B cell (primary cell): ENCODE measurements around the gene ZNF618. TPM values are rescaled to one million over a fixed set of nuclear protein-coding genes. Genes with fewer than 3 reads are reported as not detected.

Experiments used
- ATAC-seq: fragments of 200-7000 bp; cut with Tn5 transposase; one replicate; pipeline ENCODE4 v1.10.0; 2021; ENCODE audit warnings: low read depth, mild to moderate bottlenecking, moderate number of reproducible peaks, moderate library complexity
- CTCF ChIA-PET: fragments of 350-600 bp; sonication (Branson Sonifier 250); formaldehyde crosslinking; loops from one replicate; lab custom pipeline; 2021; ENCODE audit warnings: antibody characterized with exemption, inconsistent platforms; lab: Charles Lee
- POLR2A ChIA-PET: fragments of 350-600 bp; sonication (Branson Sonifier 250); formaldehyde crosslinking; loops from one replicate; lab custom pipeline; 2021; ENCODE audit warnings: antibody characterized with exemption; lab: Charles Lee
- DNase-seq: peaks from one replicate; pipeline ENCODE4 v3.0.0; 2013
- H2AFZ ChIP-seq: 2 replicates; pipeline ENCODE4 v1.6.1; 2012; ENCODE audit warnings: mild to moderate bottlenecking, low read depth, low read length; ENCODE audit not compliant: insufficient read depth, poor library complexity, severe bottlenecking
- H3K27ac ChIP-seq, 2 donors: 1 replicate in 1 of 2; 2 replicates in 1 of 2; pipeline ENCODE4 v1.5.1; 2012 to 2013; ENCODE audit warnings: low read length in 2 of 2, mild to moderate bottlenecking in 2 of 2, moderate library complexity in 1 of 2
- H3K27me3 ChIP-seq, 4 experiments: fragments of 200-600 bp in 1 of 4; sonication (generic) in 1 of 4; replicated peaks in 1 of 4; 1 replicate in 2 of 4; 2 replicates in 2 of 4; pipeline versions ENCODE4 v1.6.1 to v1.7.0; 2013 to 2016; ENCODE audit warnings: low read length in 3 of 4, mild to moderate bottlenecking in 2 of 4, mixed read lengths in 1 of 4, moderate library complexity in 1 of 4; ENCODE audit not compliant: insufficient read depth in 4 of 4, control insufficient read depth in 3 of 4; ENCODE audit errors: control extremely low read depth in 1 of 4
- H3K36me3 ChIP-seq, 2 experiments: replicated peaks in 1 of 2; 1 replicate in 1 of 2; 2 replicates in 1 of 2; pipeline versions ENCODE4 v1.6.1 to v1.7.1; 2013; ENCODE audit warnings: low read length in 1 of 2; ENCODE audit not compliant: insufficient read depth in 2 of 2, control insufficient read depth in 1 of 2; ENCODE audit errors: control extremely low read depth in 1 of 2, extremely low read depth in 1 of 2
- H3K4me1 ChIP-seq, 2 donors: fragments of 200-600 bp in 1 of 2; sonication (generic) in 1 of 2; 1 replicate in 1 of 2; 2 replicates in 1 of 2; pipeline versions ENCODE4 v1.5.1 to v1.6.1; 2013 to 2017; ENCODE audit warnings: low read length in 2 of 2; ENCODE audit not compliant: control insufficient read depth in 2 of 2, insufficient read depth in 2 of 2
- H3K4me2 ChIP-seq: replicated peaks from 2 replicates; pipeline ENCODE3; 2012; ENCODE audit warnings: mild to moderate bottlenecking, low read depth, low read length; ENCODE audit not compliant: poor library complexity, severe bottlenecking
- H3K4me3 ChIP-seq, 5 experiments: fragments of 200-600 bp in 1 of 5; sonication (generic) in 1 of 5; 1 replicate in 3 of 5; 2 replicates in 2 of 5; pipeline versions ENCODE4 v1.5.1 to v1.7.0; 2011 to 2016; ENCODE audit warnings: low read length in 4 of 5, mild to moderate bottlenecking in 4 of 5, low read depth in 2 of 5, control low read depth in 1 of 5, moderate library complexity in 1 of 5; ENCODE audit not compliant: insufficient read depth in 1 of 5; ENCODE audit errors: control extremely low read depth in 1 of 5, extremely low read depth in 1 of 5
- H3K79me2 ChIP-seq: fragments of 200-600 bp; sonication (generic); one replicate; pipeline ENCODE4 v1.6.0; 2016; ENCODE audit warnings: low read length; ENCODE audit not compliant: control insufficient read depth, insufficient read depth
- H3K9ac ChIP-seq: fragments of 200-600 bp; sonication (generic); 2 replicates; pipeline ENCODE4 v1.6.1; 2017; ENCODE audit warnings: mild to moderate bottlenecking, low read length, moderate library complexity
- H3K9me3 ChIP-seq, 3 donors: one replicate each; pipeline versions ENCODE4 v1.6.1 to v1.7.1; 2013; ENCODE audit warnings: low read length in 2 of 3; ENCODE audit not compliant: control insufficient read depth in 2 of 3, insufficient read depth in 1 of 3; ENCODE audit errors: control extremely low read depth in 1 of 3
- H4K20me1 ChIP-seq: 2 replicates; pipeline ENCODE4 v1.6.0; 2012; ENCODE audit warnings: mild to moderate bottlenecking, low read length; ENCODE audit not compliant: insufficient read depth, control insufficient read depth, poor library complexity, severe bottlenecking
- H3K27ac Mint-ChIP-seq: one replicate; pipeline ENCODE4 v1.8.0; 2021; ENCODE audit warnings: mixed read lengths
- H3K27me3 Mint-ChIP-seq: one replicate; pipeline ENCODE4 v1.8.0; 2021; ENCODE audit warnings: mixed read lengths
- H3K4me1 Mint-ChIP-seq: one replicate; pipeline ENCODE4 v1.8.0; 2021; ENCODE audit warnings: mixed read lengths
- H3K4me3 Mint-ChIP-seq: one replicate; pipeline ENCODE4 v1.8.0; 2021; ENCODE audit warnings: mixed read lengths
- H3K9me3 Mint-ChIP-seq: one replicate; pipeline ENCODE4 v1.8.0; 2022; ENCODE audit warnings: mixed read lengths; ENCODE audit not compliant: insufficient read depth
- EZH2 ChIP-seq: IDR thresholded peaks from 2 replicates; pipeline ENCODE4 v1.6.1; 2012; ENCODE audit warnings: borderline replicate concordance, low read depth, mild to moderate bottlenecking, moderate library complexity, low read length; ENCODE audit not compliant: insufficient read depth, poor library complexity, severe bottlenecking
- WGBS: methylation state at CpG from one replicate; pipeline ENCODE4 v1.1.5; 2013; ENCODE audit warnings: missing lambda C conversion rate; ENCODE audit not compliant: insufficient coverage; 5-methylcytosine and 5-hydroxymethylcytosine counted together
- intact Hi-C: fragments of 100-400 bp; cut with micrococcal nuclease; formaldehyde crosslinking; loops from one replicate; pipeline ENCODE4 v1.10.0; 2022
- polyA plus RNA-seq: library from polyadenylated mRNA; depleted of rRNA; stranded (reverse); fragments of >200 nt; gene quantifications from 2 replicates; pipeline ENCODE4 v1.2.3, GENCODE V29; 2012
- total RNA-seq, 2 donors: library from RNA; stranded (reverse); fragments of 120-200 nt in 1 of 2; gene quantifications; 1 replicate in 1 of 2; 2 replicates in 1 of 2; pipeline versions ENCODE4 v1.2.3 to v1.2.4, GENCODE V29; 2013 to 2022
- TF ChIP-seq, protein P1 (sequence below): fragments of 200-600 bp; IDR thresholded peaks from one replicate; pipeline ENCODE4 v1.8.0; 2022; ENCODE audit warnings: antibody characterized with exemption, mild to moderate bottlenecking

The ZNF618 gene
- total and polyA plus RNA-seq, 2 donors (not counting 1 experiment from before 2014, with no cell fraction given) = 1.4 to 2.5 TPM

DNA sequence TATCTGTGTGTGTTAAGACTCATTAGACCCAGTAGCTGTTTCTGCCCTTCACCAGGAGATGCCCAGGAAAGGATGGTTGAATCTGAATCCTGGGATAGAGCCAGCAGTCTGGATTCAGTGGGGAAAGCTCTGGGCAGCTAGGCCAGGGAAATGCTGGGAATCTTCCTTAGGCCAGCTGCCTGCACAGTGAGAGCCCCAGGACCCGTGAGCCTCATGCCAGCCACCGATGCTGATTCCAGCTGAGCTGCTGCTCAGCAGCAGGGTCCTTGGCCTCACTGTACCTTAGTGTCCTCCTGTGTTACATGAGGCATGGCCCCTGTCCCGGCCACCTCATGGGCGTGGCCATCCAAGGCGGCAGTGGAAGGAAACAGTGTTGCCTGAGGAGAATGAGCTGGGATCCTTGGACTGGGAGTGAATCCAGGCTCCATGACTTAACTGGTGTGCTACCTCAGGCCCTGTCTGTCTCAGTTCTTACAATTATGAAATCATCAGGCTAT is 114.9 kb downstream of the ZNF618 start:
- H3K4me1 ChIP-seq = peaks cover 25 to 27% of the 10 kb centered on the region in 2 donors
- H3K9me3 Mint-ChIP-seq = no peaks in the 10 kb centered on the region
- TF ChIP-seq EZH2 = no peak
- TF ChIP-seq, protein P1, sequence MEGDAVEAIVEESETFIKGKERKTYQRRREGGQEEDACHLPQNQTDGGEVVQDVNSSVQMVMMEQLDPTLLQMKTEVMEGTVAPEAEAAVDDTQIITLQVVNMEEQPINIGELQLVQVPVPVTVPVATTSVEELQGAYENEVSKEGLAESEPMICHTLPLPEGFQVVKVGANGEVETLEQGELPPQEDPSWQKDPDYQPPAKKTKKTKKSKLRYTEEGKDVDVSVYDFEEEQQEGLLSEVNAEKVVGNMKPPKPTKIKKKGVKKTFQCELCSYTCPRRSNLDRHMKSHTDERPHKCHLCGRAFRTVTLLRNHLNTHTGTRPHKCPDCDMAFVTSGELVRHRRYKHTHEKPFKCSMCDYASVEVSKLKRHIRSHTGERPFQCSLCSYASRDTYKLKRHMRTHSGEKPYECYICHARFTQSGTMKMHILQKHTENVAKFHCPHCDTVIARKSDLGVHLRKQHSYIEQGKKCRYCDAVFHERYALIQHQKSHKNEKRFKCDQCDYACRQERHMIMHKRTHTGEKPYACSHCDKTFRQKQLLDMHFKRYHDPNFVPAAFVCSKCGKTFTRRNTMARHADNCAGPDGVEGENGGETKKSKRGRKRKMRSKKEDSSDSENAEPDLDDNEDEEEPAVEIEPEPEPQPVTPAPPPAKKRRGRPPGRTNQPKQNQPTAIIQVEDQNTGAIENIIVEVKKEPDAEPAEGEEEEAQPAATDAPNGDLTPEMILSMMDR = no peak
- H3K27ac Mint-ChIP-seq = no peak overlapping the region
- peaks cover 23% of the 10 kb centered on the region for H3K4me1 Mint-ChIP-seq
- POLR2A ChIA-PET = no interaction called here
- CTCF ChIA-PET = no interaction called here
- H3K9ac ChIP-seq = no peak overlapping the region
- H3K4me3 Mint-ChIP-seq = no peak overlapping the region
- no peaks in the 10 kb centered on the region for H3K36me3 ChIP-seq
- no peak overlapping the region for H2AFZ ChIP-seq
- no peaks in the 10 kb centered on the region for H4K20me1 ChIP-seq
- H3K79me2 ChIP-seq = no peaks in the 10 kb centered on the region
- no peak overlapping the region for H3K4me3 ChIP-seq
- no peak overlapping the region for H3K4me2 ChIP-seq
- DNase-seq = no peak
- intact Hi-C loops = no loop called here
- H3K27me3 ChIP-seq = no peaks in the 10 kb centered on the region
- ATAC-seq = no peak
- WGBS = 89% methylated on average over 5 of the region's 5 CpGs
- H3K27ac ChIP-seq = no peak overlapping the region
- no peaks in the 10 kb centered on the region for H3K9me3 ChIP-seq
- H3K27me3 Mint-ChIP-seq = no peaks in the 10 kb centered on the region

DNA sequence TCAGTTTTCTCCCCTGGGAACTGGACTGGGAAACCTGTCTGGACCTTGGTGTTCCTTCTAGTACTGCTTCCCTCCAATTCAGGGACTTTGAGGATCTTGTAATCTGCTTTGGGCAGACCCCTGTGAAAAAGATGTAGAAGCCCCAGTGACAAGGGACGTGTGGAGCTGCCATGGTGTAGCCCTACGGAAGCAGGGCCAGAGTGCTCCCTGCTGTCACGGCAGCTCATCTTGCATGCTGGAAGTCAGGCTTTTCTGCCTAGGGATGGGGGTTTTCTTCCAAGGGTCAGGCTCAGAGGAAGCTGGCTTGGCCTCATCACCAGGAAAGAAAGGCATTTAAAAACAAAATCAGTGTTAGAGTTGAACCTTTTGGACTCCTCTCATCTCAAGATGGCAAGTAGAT is 115.6 kb downstream of the ZNF618 start:
- ATAC-seq (no peak), DNase-seq (no peak)
- Mint-ChIP-seq H3K4me1 (peaks cover 23% of the 10 kb centered on the region), H3K27ac (no peak overlapping the region), H3K9me3 (no peaks in the 10 kb centered on the region), H3K27me3 (no peaks in the 10 kb centered on the region), H3K4me3 (no peak overlapping the region)
- no peaks in the 10 kb centered on the region for H3K27me3 ChIP-seq
- H2AFZ ChIP-seq = no peak overlapping the region
- no peak overlapping the region for H3K9ac ChIP-seq
- intact Hi-C loops = no loop called here
- TF ChIP-seq, protein P1 = no peak
- no peak for TF ChIP-seq EZH2
- no peaks in the 10 kb centered on the region for H3K36me3 ChIP-seq
- H3K4me1 ChIP-seq = peaks cover 25 to 27% of the 10 kb centered on the region in 2 donors
- ChIA-PET CTCF (no interaction called here), POLR2A (no interaction called here)
- H3K9me3 ChIP-seq = no peaks in the 10 kb centered on the region
- no peaks in the 10 kb centered on the region for H3K79me2 ChIP-seq
- H3K4me2 ChIP-seq = no peak overlapping the region
- H3K4me3 ChIP-seq = no peak overlapping the region
- no peaks in the 10 kb centered on the region for H4K20me1 ChIP-seq
- 100% methylated on average over 3 of the region's 3 CpGs for WGBS
- H3K27ac ChIP-seq = no peak overlapping the region
